Measurements from ENCODE around the gene PHACTR3.

PHACTR3 gene

DNA sequence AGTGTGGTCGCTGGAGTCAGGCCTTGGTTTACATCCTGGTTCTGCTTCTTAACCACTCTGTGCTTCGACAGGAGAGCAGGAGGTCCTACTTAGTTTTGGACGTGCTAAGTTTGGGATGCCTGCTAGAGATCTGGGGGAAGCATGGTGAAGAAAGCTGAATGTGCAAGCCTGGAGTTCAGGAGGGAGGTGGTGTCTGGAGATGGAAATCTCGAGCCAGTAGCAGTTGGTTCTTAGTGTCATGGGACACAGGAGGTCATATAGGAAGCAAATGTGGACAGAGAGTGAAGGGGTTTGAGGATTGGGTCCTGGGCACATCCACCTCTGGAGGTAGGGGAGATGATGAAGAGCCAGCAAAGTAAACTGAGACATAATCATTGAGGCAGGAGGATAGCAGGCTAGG is 197.7 kb downstream of the PHACTR3 start:
- Histone ChIP-seq H3K27me3 (ENCODE audit: control insufficient read depth in 1 of 2, insufficient read depth in 2 of 2, low read length in 2 of 2) (no peaks in the 10 kb centered on the region), H3K4me3 (ENCODE audit: low read depth in 1 of 2, low read length in 2 of 2) (no peak overlapping the region), H3K9me3 (ENCODE audit: control insufficient read depth in 1 of 2, low read length in 2 of 2) (peaks cover 11 to 19% of the 10 kb centered on the region in 2 donors), H3K9ac (ENCODE audit: low read depth in 1 of 2, low read length in 2 of 2) (no peak overlapping the region), H3K36me3 (ENCODE audit: control insufficient read depth in 1 of 2, insufficient read depth in 2 of 2, low read length in 2 of 2) (no peaks in the 10 kb centered on the region), H3K4me1 (ENCODE audit: control insufficient read depth in 1 of 2, insufficient read depth in 2 of 2, low read length in 2 of 2) (no peaks in the 10 kb centered on the region), H3K27ac (ENCODE audit: low read depth, low read length) (no peak overlapping the region)

DNA sequence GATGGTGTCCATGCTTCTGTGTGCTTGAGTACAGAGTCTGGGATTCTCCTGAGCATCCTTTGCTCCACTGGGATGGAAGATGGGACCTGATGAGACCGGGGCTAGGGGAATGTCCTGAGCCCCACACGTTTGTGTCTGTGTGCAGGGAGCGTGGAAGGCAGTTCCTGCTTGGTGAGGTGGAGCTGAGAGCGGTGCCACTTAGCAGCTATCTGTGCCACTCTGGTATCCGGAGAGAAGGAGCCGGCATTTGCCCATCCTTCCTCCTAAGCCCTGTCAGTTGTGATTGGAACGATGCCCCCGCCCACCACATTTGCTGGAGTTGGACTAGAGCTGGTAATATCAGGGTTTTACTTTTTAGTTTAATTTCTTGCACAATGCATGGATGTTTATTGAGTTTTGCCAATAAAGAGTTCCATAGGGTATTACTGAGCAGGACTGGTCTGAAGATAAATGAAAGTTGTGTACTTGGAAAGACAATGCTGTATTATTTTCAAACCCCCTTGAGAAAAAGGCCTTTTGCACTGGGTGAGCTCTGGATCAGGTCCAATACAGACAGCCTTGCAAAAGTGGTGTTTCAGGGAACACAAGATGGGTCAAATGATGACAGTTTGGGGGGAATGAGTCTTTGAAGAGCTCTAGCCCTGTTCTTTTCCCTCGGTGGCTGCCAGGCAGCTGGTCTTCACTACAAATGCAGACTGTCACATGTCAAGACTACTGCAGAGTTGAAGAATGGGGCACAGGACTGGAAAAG is 198.3 kb downstream of the PHACTR3 start:
- no peaks in the 10 kb centered on the region for H3K36me3 ChIP-seq (ENCODE audit: control insufficient read depth in 1 of 2, insufficient read depth in 2 of 2, low read length in 2 of 2)
- no peak overlapping the region for H3K4me3 ChIP-seq (ENCODE audit: low read depth in 1 of 2, low read length in 2 of 2)
- no peaks in the 10 kb centered on the region for H3K27me3 ChIP-seq (ENCODE audit: control insufficient read depth in 1 of 2, insufficient read depth in 2 of 2, low read length in 2 of 2)
- H3K9me3 ChIP-seq (ENCODE audit: control insufficient read depth in 1 of 2, low read length in 2 of 2): peaks cover 9 to 19% of the 10 kb centered on the region in 2 donors
- no peaks in the 10 kb centered on the region for H3K4me1 ChIP-seq (ENCODE audit: control insufficient read depth in 1 of 2, insufficient read depth in 2 of 2, low read length in 2 of 2)
- H3K27ac ChIP-seq (ENCODE audit: low read depth, low read length): no peak overlapping the region
- H3K9ac ChIP-seq (ENCODE audit: low read depth in 1 of 2, low read length in 2 of 2): no peak overlapping the region

DNA sequence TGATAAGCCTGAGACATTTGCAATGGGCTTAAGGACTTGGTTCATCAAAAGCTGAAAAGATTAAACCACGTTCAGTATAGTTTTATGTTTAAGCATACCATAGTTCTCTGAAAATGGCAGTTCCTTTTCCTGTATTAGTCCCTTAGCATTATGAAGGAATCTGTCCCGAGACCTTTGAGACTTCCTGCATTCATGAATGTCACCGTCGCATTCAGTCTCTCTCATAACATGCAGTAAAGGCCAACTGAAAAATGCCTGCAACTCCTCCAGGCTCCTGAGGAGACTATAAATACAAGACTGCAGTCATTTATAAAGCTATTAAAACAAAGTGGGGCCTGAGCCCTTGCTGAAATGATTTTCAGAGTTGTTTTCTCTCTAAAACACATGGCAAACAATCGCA is 200.0 kb downstream of the PHACTR3 start:
- Histone ChIP-seq H3K9me3 (ENCODE audit: control insufficient read depth in 1 of 2, low read length in 2 of 2) (peaks cover 9 to 14% of the 10 kb centered on the region in 2 donors), H3K36me3 (ENCODE audit: control insufficient read depth in 1 of 2, insufficient read depth in 2 of 2, low read length in 2 of 2) (no peaks in the 10 kb centered on the region), H3K27me3 (ENCODE audit: control insufficient read depth in 1 of 2, insufficient read depth in 2 of 2, low read length in 2 of 2) (no peaks in the 10 kb centered on the region), H3K4me1 (ENCODE audit: control insufficient read depth in 1 of 2, insufficient read depth in 2 of 2, low read length in 2 of 2) (no peaks in the 10 kb centered on the region), H3K4me3 (ENCODE audit: low read depth in 1 of 2, low read length in 2 of 2) (no peak overlapping the region), H3K27ac (ENCODE audit: low read depth, low read length) (no peak overlapping the region), H3K9ac (ENCODE audit: low read depth in 1 of 2, low read length in 2 of 2) (no peak overlapping the region)

DNA sequence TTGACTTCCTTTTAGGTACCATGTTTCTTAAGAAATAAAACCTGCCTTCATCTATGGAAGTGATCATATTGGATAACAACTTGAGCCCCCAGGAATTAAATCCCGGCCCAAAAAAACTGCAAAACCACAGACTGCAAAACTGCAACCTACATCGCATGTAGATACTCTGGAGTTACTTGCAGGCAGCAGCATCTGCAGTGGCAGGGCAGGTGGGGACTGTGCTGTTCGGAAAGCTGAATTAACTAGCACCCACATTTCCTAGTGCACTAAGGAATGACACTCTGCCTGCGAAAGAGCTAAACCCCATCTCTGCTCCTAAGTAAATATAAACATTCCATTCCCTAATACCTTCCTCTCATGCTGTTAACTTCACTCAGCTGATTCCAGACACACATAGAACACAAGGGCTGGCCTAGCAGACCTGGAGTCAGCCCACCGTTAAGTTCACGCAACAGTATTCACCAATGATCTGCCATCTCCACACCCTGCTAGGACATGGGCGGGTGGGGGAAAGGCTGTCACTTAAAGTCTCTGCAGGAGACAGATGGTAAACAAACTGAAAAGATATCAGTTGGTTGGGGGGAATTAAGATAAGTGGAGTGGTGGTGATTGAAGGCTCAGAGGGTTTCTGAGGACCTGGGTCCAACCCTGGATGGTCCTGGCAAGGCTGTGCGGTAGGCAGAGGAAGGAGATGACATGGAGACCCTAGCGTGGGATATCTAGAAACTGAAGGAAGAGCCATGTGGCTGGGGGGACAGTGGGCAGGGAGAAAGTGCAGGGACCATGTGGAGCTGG is 200.7 kb downstream of the PHACTR3 start:
- Histone ChIP-seq H3K27ac (ENCODE audit: low read depth, low read length) (no peak overlapping the region), H3K4me1 (ENCODE audit: control insufficient read depth in 1 of 2, insufficient read depth in 2 of 2, low read length in 2 of 2) (no peaks in the 10 kb centered on the region), H3K9me3 (ENCODE audit: control insufficient read depth in 1 of 2, low read length in 2 of 2) (peaks cover 9 to 14% of the 10 kb centered on the region in 2 donors), H3K27me3 (ENCODE audit: control insufficient read depth in 1 of 2, insufficient read depth in 2 of 2, low read length in 2 of 2) (no peaks in the 10 kb centered on the region), H3K36me3 (ENCODE audit: control insufficient read depth in 1 of 2, insufficient read depth in 2 of 2, low read length in 2 of 2) (no peaks in the 10 kb centered on the region), H3K9ac (ENCODE audit: low read depth in 1 of 2, low read length in 2 of 2) (no peak overlapping the region), H3K4me3 (ENCODE audit: low read depth in 1 of 2, low read length in 2 of 2) (no peak overlapping the region)

DNA sequence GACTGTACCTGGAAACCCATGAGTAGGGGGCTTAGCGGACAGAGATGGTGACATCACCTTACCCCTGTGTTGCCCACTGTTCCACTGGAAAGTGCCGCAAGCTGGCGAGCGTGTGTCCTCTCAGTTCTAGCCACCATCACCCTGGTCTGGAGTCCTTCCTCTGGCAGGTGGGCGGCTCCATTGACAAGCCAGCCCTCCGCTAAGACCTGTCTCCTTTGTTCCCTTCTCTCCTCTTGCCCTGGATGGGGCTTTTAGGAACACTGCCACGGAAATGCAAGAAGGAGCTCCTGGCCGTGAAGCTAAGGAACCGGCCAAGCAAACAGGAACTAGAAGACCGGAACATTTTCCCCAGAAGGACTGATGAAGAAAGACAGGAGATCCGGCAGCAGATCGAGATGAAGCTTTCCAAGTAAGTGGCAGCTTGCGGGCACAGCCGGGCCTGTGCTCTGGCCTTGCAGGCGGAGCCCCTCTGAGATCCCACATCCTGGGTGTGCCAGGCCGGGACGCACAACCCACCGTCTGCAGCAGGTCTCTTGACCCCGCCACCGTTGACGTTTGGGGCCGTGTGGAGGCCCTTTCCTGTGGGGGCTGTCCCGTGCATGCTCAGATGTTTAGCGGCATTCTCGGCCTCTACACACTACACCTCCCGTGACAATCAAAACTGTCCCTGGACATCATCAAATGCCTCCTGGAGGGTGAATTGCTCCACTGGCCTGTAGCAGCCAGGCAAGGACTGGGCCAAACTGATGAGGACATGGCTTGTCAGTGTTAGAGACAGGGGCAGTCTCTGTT is 201.6 kb downstream of the PHACTR3 start:
- Histone ChIP-seq H3K4me1 (ENCODE audit: control insufficient read depth in 1 of 2, insufficient read depth in 2 of 2, low read length in 2 of 2) (no peaks in the 10 kb centered on the region), H3K9ac (ENCODE audit: low read depth in 1 of 2, low read length in 2 of 2) (no peak overlapping the region), H3K9me3 (ENCODE audit: control insufficient read depth in 1 of 2, low read length in 2 of 2) (peaks cover 3 to 8% of the 10 kb centered on the region in 2 donors), H3K4me3 (ENCODE audit: low read depth in 1 of 2, low read length in 2 of 2) (no peak overlapping the region), H3K27ac (ENCODE audit: low read depth, low read length) (no peak overlapping the region), H3K36me3 (ENCODE audit: control insufficient read depth in 1 of 2, insufficient read depth in 2 of 2, low read length in 2 of 2) (no peaks in the 10 kb centered on the region), H3K27me3 (ENCODE audit: control insufficient read depth in 1 of 2, insufficient read depth in 2 of 2, low read length in 2 of 2) (no peaks in the 10 kb centered on the region)

DNA sequence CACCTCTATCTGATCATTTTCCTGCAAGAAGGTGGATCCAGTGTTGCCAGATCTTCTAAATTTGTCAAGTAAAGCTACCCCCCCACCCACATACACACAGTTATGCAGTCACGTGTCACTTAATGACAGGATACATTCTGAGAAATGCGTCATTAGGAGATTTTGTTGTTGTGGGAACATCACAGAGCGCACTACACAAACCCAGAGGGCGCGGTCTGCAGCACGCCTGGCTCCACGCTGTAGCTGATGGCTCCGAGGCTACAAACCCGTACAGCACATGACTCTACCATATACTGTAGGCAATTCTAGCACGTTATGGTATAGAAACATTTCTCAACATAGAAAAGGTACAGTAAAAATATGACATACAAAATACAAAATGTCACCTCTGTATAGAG is 202.2 kb downstream of the PHACTR3 start:
- no peaks in the 10 kb centered on the region for H3K36me3 ChIP-seq (ENCODE audit: control insufficient read depth in 1 of 2, insufficient read depth in 2 of 2, low read length in 2 of 2)
- no peaks in the 10 kb centered on the region for H3K27me3 ChIP-seq (ENCODE audit: control insufficient read depth in 1 of 2, insufficient read depth in 2 of 2, low read length in 2 of 2)
- H3K4me1 ChIP-seq (ENCODE audit: control insufficient read depth in 1 of 2, insufficient read depth in 2 of 2, low read length in 2 of 2): no peaks in the 10 kb centered on the region
- H3K27ac ChIP-seq (ENCODE audit: low read depth, low read length): no peak overlapping the region
- no peak overlapping the region for H3K9ac ChIP-seq (ENCODE audit: low read depth in 1 of 2, low read length in 2 of 2)
- H3K9me3 ChIP-seq (ENCODE audit: control insufficient read depth in 1 of 2, low read length in 2 of 2): peaks cover 0 to 2% of the 10 kb centered on the region in 2 donors
- no peak overlapping the region for H3K4me3 ChIP-seq (ENCODE audit: low read depth in 1 of 2, low read length in 2 of 2)

DNA sequence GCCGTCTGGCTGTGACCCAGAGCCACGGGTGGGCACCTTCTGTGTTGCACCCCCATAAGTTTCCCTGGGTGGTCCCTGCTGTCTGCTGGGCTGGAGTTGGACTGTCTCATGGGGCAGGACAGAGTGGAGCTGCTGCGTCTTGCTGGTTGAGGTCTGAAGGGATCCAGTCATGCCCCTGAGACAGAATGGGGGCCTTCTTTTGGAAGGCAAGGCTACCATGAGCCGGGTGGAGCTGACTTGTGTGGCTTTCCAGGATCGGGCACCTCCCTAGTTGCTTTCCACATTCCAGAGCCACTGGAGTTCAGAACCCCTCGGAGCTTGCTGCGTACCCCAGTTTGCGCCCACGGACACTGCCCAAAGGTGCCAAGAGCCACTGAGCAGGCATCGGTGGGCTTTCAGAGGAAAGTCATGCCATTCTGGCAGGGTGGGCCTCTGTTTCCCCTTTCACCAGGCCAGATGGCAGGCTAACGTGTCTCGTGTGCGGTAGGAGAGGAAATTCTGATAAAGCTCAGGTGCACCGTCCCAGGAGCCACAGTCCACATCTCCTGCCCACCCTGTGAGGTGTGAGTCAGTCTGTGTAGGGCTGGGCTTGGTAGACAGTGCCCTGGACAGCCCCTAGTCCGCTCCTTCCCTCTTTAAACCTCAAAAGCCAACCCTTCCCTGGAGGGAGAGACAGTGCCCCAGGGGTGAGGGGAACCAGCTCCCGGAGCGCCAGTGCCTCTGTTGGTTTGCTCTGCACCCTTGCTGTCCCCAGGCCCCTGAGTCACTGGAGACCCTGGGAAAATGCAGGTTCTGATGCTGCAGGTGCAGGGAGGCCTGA is 203.8 kb downstream of the PHACTR3 start:
- Histone ChIP-seq H3K9me3 (ENCODE audit: control insufficient read depth in 1 of 2, low read length in 2 of 2) (no peaks in the 10 kb centered on the region), H3K27ac (ENCODE audit: low read depth, low read length) (no peak overlapping the region), H3K9ac (ENCODE audit: low read depth in 1 of 2, low read length in 2 of 2) (no peak overlapping the region)

DNA sequence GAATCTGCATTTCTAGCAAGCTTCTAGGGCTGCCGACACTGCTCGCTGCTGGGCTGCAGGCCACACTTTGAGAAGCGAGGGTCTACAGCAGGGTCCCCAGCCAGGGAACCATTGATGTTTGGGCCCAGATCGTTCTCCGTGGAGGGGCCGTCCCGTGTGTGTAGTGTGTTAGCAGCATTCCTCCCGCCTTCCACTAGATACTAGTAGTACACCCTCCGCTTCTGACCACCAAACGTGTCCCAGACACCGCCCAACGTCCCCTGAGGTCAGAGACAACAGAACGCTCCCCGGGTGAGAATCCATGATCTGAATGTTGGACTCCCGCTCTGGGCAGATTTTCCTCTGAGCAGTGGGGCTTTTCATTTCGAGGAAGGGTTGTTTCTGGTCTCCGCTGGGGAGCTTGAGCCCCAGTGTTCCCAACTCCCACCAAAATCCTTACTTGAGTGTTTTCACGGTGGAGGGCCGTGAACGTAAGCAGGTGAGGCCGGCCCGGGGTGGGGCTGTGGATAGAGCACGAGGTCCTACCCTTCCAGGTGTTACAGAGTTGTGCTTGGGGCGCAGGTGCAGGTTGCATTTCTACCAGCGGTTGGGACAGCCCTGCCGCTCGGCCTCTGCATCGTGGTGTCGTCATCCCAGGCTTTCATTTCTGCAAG is 204.5 kb downstream of the PHACTR3 start:
- no peaks in the 10 kb centered on the region for H3K27me3 ChIP-seq (ENCODE audit: control insufficient read depth in 1 of 2, insufficient read depth in 2 of 2, low read length in 2 of 2)
- H3K27ac ChIP-seq (ENCODE audit: low read depth, low read length): no peak overlapping the region
- no peak overlapping the region for H3K9ac ChIP-seq (ENCODE audit: low read depth in 1 of 2, low read length in 2 of 2)
- H3K36me3 ChIP-seq (ENCODE audit: control insufficient read depth in 1 of 2, insufficient read depth in 2 of 2, low read length in 2 of 2): no peaks in the 10 kb centered on the region
- H3K9me3 ChIP-seq (ENCODE audit: control insufficient read depth in 1 of 2, low read length in 2 of 2): no peaks in the 10 kb centered on the region
- H3K4me3 ChIP-seq (ENCODE audit: low read depth in 1 of 2, low read length in 2 of 2): no peak overlapping the region
- H3K4me1 ChIP-seq (ENCODE audit: control insufficient read depth in 1 of 2, insufficient read depth in 2 of 2, low read length in 2 of 2): no peaks in the 10 kb centered on the region

More for the DNA sequence above, 203.8 kb downstream of the PHACTR3 start:
- no peak overlapping the region for H3K4me3 ChIP-seq (ENCODE audit: low read depth in 1 of 2, low read length in 2 of 2)
- H3K27me3 ChIP-seq (ENCODE audit: control insufficient read depth in 1 of 2, insufficient read depth in 2 of 2, low read length in 2 of 2): no peaks in the 10 kb centered on the region
- H3K36me3 ChIP-seq (ENCODE audit: control insufficient read depth in 1 of 2, insufficient read depth in 2 of 2, low read length in 2 of 2): no peaks in the 10 kb centered on the region
- H3K4me1 ChIP-seq (ENCODE audit: control insufficient read depth in 1 of 2, insufficient read depth in 2 of 2, low read length in 2 of 2): no peaks in the 10 kb centered on the region

DNA sequence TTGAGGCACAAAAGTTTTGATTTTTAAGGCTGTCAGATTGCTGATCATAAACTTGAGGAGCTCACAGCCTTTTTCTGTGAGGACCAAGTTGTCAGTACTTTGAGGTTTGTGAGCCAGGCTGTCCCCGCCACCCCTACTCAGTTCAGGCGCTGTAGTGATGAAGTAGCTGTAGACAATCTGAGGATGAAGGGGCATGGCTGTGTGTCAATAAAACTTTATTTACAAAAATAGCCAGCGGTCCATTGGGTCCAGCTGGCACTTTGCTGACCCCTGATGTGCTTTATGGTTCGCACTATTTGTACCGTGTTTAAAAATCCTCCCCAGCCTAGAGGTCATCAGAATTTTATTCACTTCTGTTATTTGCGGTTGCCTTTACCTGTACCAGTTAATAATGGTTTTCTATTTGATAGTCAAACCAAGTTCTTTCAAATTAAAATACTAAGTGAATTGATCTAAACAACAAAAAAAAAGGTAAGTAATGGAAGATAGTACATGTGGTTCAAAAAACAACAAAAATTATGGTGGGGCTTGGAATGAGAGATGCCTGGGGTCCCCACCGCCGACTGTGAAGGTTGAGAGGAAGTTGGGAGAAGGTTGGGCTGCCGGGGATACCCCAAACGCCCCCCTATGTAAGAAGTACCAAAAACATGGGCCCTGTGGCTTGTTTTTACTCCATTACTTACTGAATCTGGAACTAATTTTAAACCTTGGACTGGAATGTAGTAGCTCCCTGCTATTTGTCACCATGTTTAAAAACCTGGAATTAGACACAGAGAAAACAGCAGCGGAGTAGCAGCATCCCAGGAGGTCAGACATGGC is 205.5 kb downstream of the PHACTR3 start:
- no peaks in the 10 kb centered on the region for H3K9me3 ChIP-seq (ENCODE audit: control insufficient read depth in 1 of 2, low read length in 2 of 2)
- no peaks in the 10 kb centered on the region for H3K36me3 ChIP-seq (ENCODE audit: control insufficient read depth in 1 of 2, insufficient read depth in 2 of 2, low read length in 2 of 2)
- H3K27me3 ChIP-seq (ENCODE audit: control insufficient read depth in 1 of 2, insufficient read depth in 2 of 2, low read length in 2 of 2): no peaks in the 10 kb centered on the region
- no peak overlapping the region for H3K9ac ChIP-seq (ENCODE audit: low read depth in 1 of 2, low read length in 2 of 2)
- no peak overlapping the region for H3K4me3 ChIP-seq (ENCODE audit: low read depth in 1 of 2, low read length in 2 of 2)
- no peaks in the 10 kb centered on the region for H3K4me1 ChIP-seq (ENCODE audit: control insufficient read depth in 1 of 2, insufficient read depth in 2 of 2, low read length in 2 of 2)
- H3K27ac ChIP-seq (ENCODE audit: low read depth, low read length): no peak overlapping the region
